Kidney (tissue), 14 donors: ENCODE measurements around the gene TIPIN. TPM values are rescaled to one million over a fixed set of nuclear protein-coding genes. Genes with fewer than 3 reads are reported as not detected.

Source experiments
- DNase-seq, 5 donors: peaks; one replicate each; pipeline ENCODE4 v3.0.0-alpha.2; 2013 to 2020
- FAIRE-seq: peaks from 2 replicates; lab custom pipeline; 2012; peaks lifted over from hg19 to GRCh38; lab: Jason Lieb, UNC
- H3K27ac ChIP-seq, 2 donors: one replicate each; pipeline ENCODE4 v1.7.0; 2013; ENCODE audit warnings: low read depth in 2 of 2, low read length in 2 of 2, inconsistent platforms in 1 of 2
- H3K27me3 ChIP-seq: one replicate; pipeline ENCODE4 v1.7.1; 2013; ENCODE audit warnings: low read length, inconsistent platforms; ENCODE audit not compliant: control insufficient read depth, insufficient read depth
- H3K36me3 ChIP-seq, 3 donors: one replicate each; pipeline versions ENCODE4 v1.7.0 to v1.7.1; 2013; ENCODE audit warnings: low read length in 3 of 3, control low read depth in 1 of 3, inconsistent platforms in 1 of 3; ENCODE audit not compliant: insufficient read depth in 3 of 3, control insufficient read depth in 2 of 3
- H3K4me1 ChIP-seq, 3 donors: one replicate each; pipeline versions ENCODE4 v1.7.0 to v1.7.1; 2013; ENCODE audit warnings: low read length in 3 of 3, inconsistent platforms in 1 of 3, low read depth in 1 of 3; ENCODE audit not compliant: control insufficient read depth in 2 of 3, insufficient read depth in 2 of 3
- H3K4me3 ChIP-seq, 3 donors: one replicate each; pipeline versions ENCODE4 v1.7.0 to v1.8.1; 2013; ENCODE audit warnings: low read length in 3 of 3, control low read depth in 1 of 3, inconsistent platforms in 1 of 3
- H3K9ac ChIP-seq, 3 donors: one replicate each; pipeline versions ENCODE4 v1.7.0 to v1.7.1; 2013; ENCODE audit warnings: low read length in 3 of 3, control low read depth in 1 of 3, inconsistent platforms in 1 of 3
- H3K9me3 ChIP-seq, 3 donors: one replicate each; pipeline versions ENCODE4 v1.7.0 to v1.7.1; 2013; ENCODE audit warnings: low read length in 3 of 3, control low read depth in 1 of 3, inconsistent platforms in 1 of 3; ENCODE audit not compliant: control insufficient read depth in 2 of 3, insufficient read depth in 1 of 3
- CTCF ChIP-seq: IDR thresholded peaks from 3 replicates; pipeline ENCODE4 v1.5.1; 2012; ENCODE audit warnings: mild to moderate bottlenecking, moderate library complexity, borderline replicate concordance; ENCODE audit not compliant: insufficient read depth; ENCODE audit errors: extremely low read depth
- intact Hi-C: fragments of 100-400 bp; cut with DNase I; formaldehyde crosslinking; loops from one replicate; pipeline ENCODE4 v1.11.1; 2022
- polyA plus RNA-seq: library from polyadenylated mRNA; stranded (reverse); fragments of 350-450 nt; fragmentation: Illumina TruSeq; extraction: RNeasy Lipid Tissue Mini Kit (QIAGEN cat#74804); gene quantifications from one replicate; pipeline ENCODE4 v1.2.3, GENCODE V29; 2014; ENCODE audit warnings: low read depth, low replicate concordance; ENCODE audit not compliant: insufficient read depth
- total RNA-seq: library from RNA; stranded (reverse); fragmentation: NEBNext Ultra II Directional; extraction: Animal tissue kit (Norgen Biotek cat#: 25700); gene quantifications from one replicate; pipeline ENCODE4 v1.2.1, GENCODE V29; 2021
- donor health status: control.
- donor health status: control.
- donor health status: control.
- donor health status: control.
- donor health status: control.
- donor health status: DM: yes; HTN: yes; CAD: no.
- donor health status: Normal renal cell carcinoma (clear cell type).

Gene TIPIN
- total and polyA plus RNA-seq, 2 donors from 2014 or later = 4.3 to 7.5 TPM

- FAIRE-seq (no peak), DNase-seq (no peak)
- TF ChIP-seq CTCF = no peak
- no peaks in the 10 kb centered on the region for H3K9me3 ChIP-seq
- H3K4me3 ChIP-seq = no peak overlapping the region
- intact Hi-C loops = no loop called here
- peaks cover 11 to 20% (median 12%) of the 10 kb centered on the region in 3 donors for H3K4me1 ChIP-seq
- H3K36me3 ChIP-seq = no peaks in the 10 kb centered on the region
- no peaks in the 10 kb centered on the region for H3K27me3 ChIP-seq
- no peak overlapping the region for H3K27ac ChIP-seq
- H3K9ac ChIP-seq = no peak overlapping the region
Measured at GRCh38 chr15:66401130-66402021, 44.9 kb upstream of the TIPIN start.

GRCh38 chr15:66400351-66400774 lies 43.9 kb upstream of the TIPIN start:
- H3K9me3 ChIP-seq = no peaks in the 10 kb centered on the region
- DNase-seq = no peak
- H3K27ac ChIP-seq = no peak overlapping the region
- H3K36me3 ChIP-seq = no peaks in the 10 kb centered on the region
- FAIRE-seq = no peak
- no peaks in the 10 kb centered on the region for H3K27me3 ChIP-seq
- intact Hi-C loops = no loop called here
- peaks cover 9 to 16% (median 11%) of the 10 kb centered on the region in 3 donors for H3K4me1 ChIP-seq
- no peak overlapping the region for H3K4me3 ChIP-seq
- no peak for TF ChIP-seq CTCF
- H3K9ac ChIP-seq = no peak overlapping the region

GRCh38 chr15:66399276-66399675 lies 42.8 kb upstream of the TIPIN start:
- Histone ChIP-seq H3K36me3 (no peaks in the 10 kb centered on the region), H3K27me3 (no peaks in the 10 kb centered on the region), H3K4me3 (no peak overlapping the region), H3K27ac (no peak overlapping the region), H3K9me3 (no peaks in the 10 kb centered on the region), H3K4me1 (peaks cover 4 to 13% (median 5%) of the 10 kb centered on the region in 3 donors), H3K9ac (no peak overlapping the region)
- DNase-seq = no peak
- intact Hi-C loops = no loop called here
- no peak for FAIRE-seq
- no peak for TF ChIP-seq CTCF
